K562 (cell line): ENCODE measurements around the gene ATRNL1. TPM values are rescaled to one million over a fixed set of nuclear protein-coding genes. Genes with fewer than 3 reads are reported as not detected.
"Not testable (repeated sequence)": the region's sequence is repeated elsewhere in the genome, so short reads cannot be mapped to it uniquely, and the experiment has no call there.

Source experiments
- ATAC-seq: fragments of 200-7000 bp; cut with Tn5 transposase; 3 replicates; pipeline ENCODE4 v1.9.1; 2020; ENCODE audit warnings: moderate library complexity
- BruUV-seq: library from RNA; stranded (reverse); fragments of 400-500 nt; replicated peaks from 2 replicates; lab custom pipeline; 2021; lab: Mats Ljungman, UMichigan
- CTCF ChIA-PET: fragments of 300-600 bp; formaldehyde crosslinking; extraction: SDS; loops from one replicate; lab custom pipeline; 2021; ENCODE audit warnings: low intra/inter-chr PET ratio; lab: Yijun Ruan, JAX
- POLR2A ChIA-PET: fragments of 300-600, 350-650 bp; sonication (Branson Sonifier 250); formaldehyde crosslinking; extraction: SDS; loops from one replicate; lab custom pipeline; 2021; ENCODE audit warnings: antibody characterized with exemption, inconsistent platforms; lab: Yijun Ruan, JAX
- DNase-seq, 4 experiments: peaks; one replicate each; pipeline versions ENCODE4 v3.0.0 to v3.0.0-alpha.2; 2011 to 2018; ENCODE audit warnings: low spot score in 3 of 4, mixed read lengths in 3 of 4; ENCODE audit errors: extremely low read depth in 1 of 4
- FAIRE-seq: peaks from 2 replicates; lab custom pipeline; 2011; peaks lifted over from hg19 to GRCh38; lab: Jason Lieb, UNC
- H2AFZ ChIP-seq: 2 replicates; pipeline ENCODE4 v1.6.0; 2011; ENCODE audit warnings: low read depth, low read length, control low read depth, inconsistent platforms
- H3K27ac ChIP-seq: fragments of 200-600 bp; 3 replicates; pipeline ENCODE4 v1.8.0; 2011; ENCODE audit warnings: low read depth, mild to moderate bottlenecking, control low read depth, inconsistent platforms, low read length, moderate library complexity, mixed read lengths; ENCODE audit errors: extremely low read depth
- H3K27me3 ChIP-seq, 2 experiments: fragments of 300-600 bp in 1 of 2; 2 replicates in 1 of 2; 3 replicates in 1 of 2; pipeline versions ENCODE4 v1.6.0 to v1.8.0; 2011; ENCODE audit warnings: inconsistent platforms in 2 of 2, low read length in 2 of 2, mild to moderate bottlenecking in 1 of 2, mixed read lengths in 1 of 2, moderate library complexity in 1 of 2; ENCODE audit not compliant: control insufficient read depth in 2 of 2, insufficient read depth in 2 of 2
- H3K36me3 ChIP-seq: fragments of 300-600 bp; 3 replicates; pipeline ENCODE4 v1.8.0; 2011; ENCODE audit warnings: mild to moderate bottlenecking, low read length, inconsistent platforms; ENCODE audit not compliant: control insufficient read depth, insufficient read depth
- H3K4me1 ChIP-seq, 2 experiments: fragments of 200-600 bp in 1 of 2; replicated peaks in 1 of 2; 2 replicates in 1 of 2; 3 replicates in 1 of 2; pipeline versions ENCODE4 v1.5.1 to v1.8.0; 2011; ENCODE audit warnings: inconsistent platforms in 2 of 2, low read length in 2 of 2, mild to moderate bottlenecking in 1 of 2, mixed read lengths in 1 of 2, moderate library complexity in 1 of 2; ENCODE audit not compliant: control insufficient read depth in 2 of 2, insufficient read depth in 2 of 2
- H3K4me2 ChIP-seq: 2 replicates; pipeline ENCODE4 v1.6.1; 2011; ENCODE audit warnings: low read length, control low read depth, inconsistent platforms, mixed read lengths; ENCODE audit not compliant: insufficient read depth
- H3K4me3 ChIP-seq: fragments of 200-600 bp; sonication (generic), shearing (Covaris generic); 2 replicates; pipeline ENCODE4 v1.5.1; 2016; ENCODE audit warnings: control low read depth, inconsistent platforms
- H3K79me2 ChIP-seq: fragments of 200-600 bp; 3 replicates; pipeline ENCODE4 v1.8.0; 2011; ENCODE audit warnings: low read length, inconsistent platforms; ENCODE audit not compliant: control insufficient read depth, insufficient read depth
- H3K9ac ChIP-seq, 2 experiments: 2 replicates each; pipeline versions ENCODE4 v1.6.0 to v1.6.1; 2011; ENCODE audit warnings: low read depth in 2 of 2, low read length in 2 of 2, control low read depth in 1 of 2, inconsistent platforms in 1 of 2, mild to moderate bottlenecking in 1 of 2, mixed read lengths in 1 of 2; ENCODE audit not compliant: insufficient read depth in 1 of 2
- H3K9me1 ChIP-seq: one replicate; pipeline ENCODE4 v1.6.0; 2011; ENCODE audit warnings: inconsistent platforms, mild to moderate bottlenecking, low read length, moderate library complexity; ENCODE audit not compliant: control insufficient read depth, insufficient read depth
- H3K9me3 ChIP-seq: replicated peaks from 2 replicates; pipeline ENCODE4 v1.5.1; 2011; ENCODE audit warnings: low read depth, low read length, inconsistent platforms; ENCODE audit not compliant: control insufficient read depth, insufficient read depth
- H4K20me1 ChIP-seq: replicated peaks from 2 replicates; pipeline ENCODE4 v1.6.1; 2011; ENCODE audit warnings: low read length, inconsistent platforms, mixed read lengths; ENCODE audit not compliant: control insufficient read depth, insufficient read depth
- GTF2E2 ChIP-seq: fragments of 200-800 bp; sonication (Bioruptor generic); IDR thresholded peaks from 2 replicates; pipeline ENCODE4 v1.6.1; 2016; ENCODE audit warnings: missing genetic modification characterization, missing compliant biosample characterization
- PHTF2 ChIP-seq: fragments of 250-450 bp; sonication (Bioruptor Pico); IDR thresholded peaks from 2 replicates; pipeline ENCODE4 v1.5.0; 2021; ENCODE audit warnings: mild to moderate bottlenecking
- PPARD ChIP-seq: fragments of 250-450 bp; sonication (Bioruptor Pico); IDR thresholded peaks from 2 replicates; pipeline ENCODE4 v1.8.0; 2022; ENCODE audit warnings: inconsistent platforms, mild to moderate bottlenecking, moderate library complexity
- SAP30 ChIP-seq: fragments of 200-600 bp; sonication (generic); IDR thresholded peaks from 2 replicates; pipeline ENCODE4 v1.6.1; 2012; ENCODE audit warnings: borderline replicate concordance, low read depth, mild to moderate bottlenecking, moderate library complexity, low read length, control low read depth, inconsistent platforms; ENCODE audit not compliant: insufficient read depth, poor library complexity, severe bottlenecking
- SMAD1 ChIP-seq: fragments of 150-350 bp; IDR thresholded peaks from 2 replicates; pipeline ENCODE4 v1.6.1; 2014; ENCODE audit warnings: low read length, low read depth; ENCODE audit not compliant: partially characterized antibody
- YY1 ChIP-seq, 3 experiments: IDR thresholded peaks; 2 replicates each; pipeline ENCODE4 v1.6.1; 2011; ENCODE audit warnings: low read length in 2 of 3, mild to moderate bottlenecking in 2 of 3, moderate library complexity in 2 of 3, borderline replicate concordance in 1 of 3, control low read depth in 1 of 3, low read depth in 1 of 3; ENCODE audit not compliant: insufficient read depth in 3 of 3, insufficient replicate concordance in 2 of 3, control insufficient read depth in 1 of 3, insufficient read length in 1 of 3; ENCODE audit errors: extremely low read depth in 1 of 3
- WGBS: fragments of 100-300 bp; shearing (Covaris generic); methylation state at CpG from one replicate; pipeline ENCODE4 v1.1.6; 2016; ENCODE audit warnings: low coverage, mixed read lengths; ENCODE audit not compliant: insufficient coverage; ENCODE audit errors: missing lambda C conversion rate; 5-methylcytosine and 5-hydroxymethylcytosine counted together
- in situ Hi-C: fragments of 300-500 bp; cut with MboI; formaldehyde crosslinking; loops from 4 replicates; pipeline ENCODE4 v1.15.0; 2018; ENCODE audit warnings: inconsistent platforms, mixed read lengths
- intact Hi-C: fragments of 100-400 bp; cut with micrococcal nuclease; formaldehyde crosslinking; loops from 2 replicates; pipeline ENCODE4 v1.14.2; 2022
- polyA plus RNA-seq, 8 experiments: library from polyadenylated mRNA; depleted of rRNA in 4 of 8; stranded (reverse) in 5 of 8; unstranded in 3 of 8; fragments of >200 nt; fragmentation: Nextera tagmentation in 2 of 8; fragmentation: Illumina TruSeq in 1 of 8; extraction: Ambion mirVana in 2 of 8; extraction: Trizol in 1 of 8; gene quantifications; 2 replicates each; pipeline versions ENCODE4 v1.2.1 to v1.2.3, GENCODE V29; 2011 to 2014; ENCODE audit warnings: inconsistent platforms in 1 of 8, missing spikeins in 1 of 8
- total RNA-seq, 7 experiments: library from RNA; depleted of rRNA in 6 of 7; stranded (reverse); fragments of >200 nt in 6 of 7; fragmentation: Illumina TruSeq in 2 of 7; extraction: Trizol in 2 of 7; gene quantifications; 2 replicates each; pipeline versions ENCODE4 v1.2.1 to v1.2.3, GENCODE V29; 2011 to 2021; ENCODE audit warnings: low replicate concordance in 1 of 7

ATRNL1 gene
- total and polyA plus RNA-seq, 9 of the 15 experiments (the other 6 are each of a cell fraction or from before 2014, with no cell fraction given): 0.18 TPM; not detected in 8

DNA sequence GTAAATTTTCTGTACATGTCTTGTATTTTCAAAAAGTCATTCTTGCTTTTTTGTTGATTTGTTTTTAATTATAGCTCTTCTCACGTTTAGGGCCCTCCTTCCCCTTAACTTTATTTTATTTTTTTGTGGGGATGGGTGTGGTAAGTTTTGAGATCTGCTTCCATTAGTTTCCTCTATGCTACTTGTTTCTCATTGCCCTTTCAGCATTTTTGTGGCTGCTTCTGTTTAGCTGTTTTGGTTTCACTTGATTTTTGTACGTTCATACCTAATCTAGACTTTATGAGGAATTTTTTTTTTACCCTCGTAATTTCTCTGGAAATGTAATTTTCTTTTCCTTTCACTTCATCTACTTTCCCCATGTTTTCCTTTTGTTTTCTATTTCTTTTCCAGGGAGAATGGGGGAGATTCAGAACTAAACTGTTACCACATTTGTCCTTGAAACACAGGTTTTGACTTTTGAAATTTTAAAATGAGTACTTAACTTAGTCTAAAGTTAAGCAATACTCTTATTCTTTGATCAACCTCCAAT, 80.8 kb downstream of the ATRNL1 start:
- H3K9me3 ChIP-seq: no peaks in the 10 kb centered on the region
- H3K79me2 ChIP-seq: no peaks in the 10 kb centered on the region
- FAIRE-seq: no peak
- CTCF ChIA-PET: no interaction called here
- H3K4me1 ChIP-seq: no peaks in the 10 kb centered on the region
- WGBS: 0% methylated on average over 2 of the region's 3 CpGs
- no peak overlapping the region for H3K4me2 ChIP-seq
- H4K20me1 ChIP-seq: no peaks in the 10 kb centered on the region
- TF ChIP-seq PHTF2 (CRISPR knock-in tag) (no peak), GTF2E2 (tag) (no peak), PPARD (CRISPR knock-in tag) (no peak), YY1 (IDR thresholded peaks at IDR 0.05; ENCODE audit: borderline replicate concordance in 1 of 3, control insufficient read depth in 1 of 3, extremely low read depth in 1 of 3, insufficient read depth in 3 of 3, insufficient read length in 1 of 3, insufficient replicate concordance in 2 of 3, low read depth in 1 of 3, low read length in 2 of 3) (no peak), SAP30 (no peak), SMAD1 (no peak)
- H3K4me3 ChIP-seq: no peak overlapping the region
- no peaks in the 10 kb centered on the region for H3K9me1 ChIP-seq
- BruUV-seq: no TSS peak
- POLR2A ChIA-PET: no interaction called here
- no peak for ATAC-seq
- H3K9ac ChIP-seq: no peak overlapping the region
- no peaks in the 10 kb centered on the region for H3K27me3 ChIP-seq
- in situ Hi-C loops (no loop called here), intact Hi-C loops (loop anchor here (10.0 kb wide), 1 partner anchor 1211 kb away; no protein-coding TSS in a partner anchor)
- H3K27ac ChIP-seq: no peak overlapping the region
- DNase-seq: no peak
- H2AFZ ChIP-seq: no peak overlapping the region
- H3K36me3 ChIP-seq: no peaks in the 10 kb centered on the region

- POLR2A ChIA-PET, H2AFZ ChIP-seq, H3K79me2 ChIP-seq, H3K9me3 ChIP-seq, CTCF ChIA-PET, BruUV-seq, DNase-seq, H3K9me1 ChIP-seq, ATAC-seq, intact Hi-C loops, H4K20me1 ChIP-seq, H3K4me3 ChIP-seq, H3K27me3 ChIP-seq, in situ Hi-C loops, H3K36me3 ChIP-seq, H3K27ac ChIP-seq, H3K4me2 ChIP-seq, H3K4me1 ChIP-seq, H3K9ac ChIP-seq, FAIRE-seq: not testable (repeated sequence)
- 0% methylated on average over 2 of the region's 2 CpGs for WGBS
Observed at GRCh38 chr10:115207276-115207675, 114.1 kb downstream of the ATRNL1 start.
